Progenitor cell of endocrine pancreas (in vitro differentiated cells): ENCODE data around the gene CACFD1. TPM values are rescaled to one million over a fixed set of nuclear protein-coding genes. Genes with fewer than 3 reads are reported as not detected.
"Not testable (repeated sequence)": the region's sequence is repeated elsewhere in the genome, so short reads cannot be mapped to it uniquely, and the experiment has no call there.

ENCODE experiments used
- DNase-seq: peaks from one replicate; pipeline ENCODE4 v3.0.0; 2021; ENCODE audit warnings: low spot score; ENCODE audit not compliant: unreplicated experiment
- H3K27ac Mint-ChIP-seq: 2 replicates; pipeline ENCODE4 v1.8.0; 2021; ENCODE audit warnings: mild to moderate bottlenecking, moderate library complexity, mixed read lengths
- H3K27me3 Mint-ChIP-seq: 2 replicates; pipeline ENCODE4 v1.8.0; 2021; ENCODE audit warnings: mixed read lengths
- H3K36me3 Mint-ChIP-seq: 2 replicates; pipeline ENCODE4 v1.8.0; 2022; ENCODE audit warnings: mixed read lengths; ENCODE audit not compliant: insufficient read depth
- H3K4me1 Mint-ChIP-seq: 2 replicates; pipeline ENCODE4 v1.8.0; 2021; ENCODE audit warnings: low read depth, mixed read lengths
- H3K4me3 Mint-ChIP-seq: 2 replicates; pipeline ENCODE4 v1.8.0; 2021; ENCODE audit warnings: low read depth, mild to moderate bottlenecking, moderate library complexity, mixed read lengths
- H3K9me3 Mint-ChIP-seq: 2 replicates; pipeline ENCODE4 v1.8.0; 2021; ENCODE audit warnings: low read depth, mixed read lengths
- total RNA-seq: library from RNA; stranded (reverse); gene quantifications from 2 replicates; pipeline ENCODE4 v1.2.1, GENCODE V29; 2021
- TF ChIP-seq, protein P1 (sequence below): fragments of 200-600 bp; sonication (generic); IDR thresholded peaks from one replicate; pipeline ENCODE4 v1.5.0; 2021; ENCODE audit warnings: antibody characterized with exemption, mild to moderate bottlenecking; ENCODE audit not compliant: unreplicated experiment

Gene CACFD1
- total RNA-seq, 1 donor from 2014 or later: 56.2 TPM

DNA sequence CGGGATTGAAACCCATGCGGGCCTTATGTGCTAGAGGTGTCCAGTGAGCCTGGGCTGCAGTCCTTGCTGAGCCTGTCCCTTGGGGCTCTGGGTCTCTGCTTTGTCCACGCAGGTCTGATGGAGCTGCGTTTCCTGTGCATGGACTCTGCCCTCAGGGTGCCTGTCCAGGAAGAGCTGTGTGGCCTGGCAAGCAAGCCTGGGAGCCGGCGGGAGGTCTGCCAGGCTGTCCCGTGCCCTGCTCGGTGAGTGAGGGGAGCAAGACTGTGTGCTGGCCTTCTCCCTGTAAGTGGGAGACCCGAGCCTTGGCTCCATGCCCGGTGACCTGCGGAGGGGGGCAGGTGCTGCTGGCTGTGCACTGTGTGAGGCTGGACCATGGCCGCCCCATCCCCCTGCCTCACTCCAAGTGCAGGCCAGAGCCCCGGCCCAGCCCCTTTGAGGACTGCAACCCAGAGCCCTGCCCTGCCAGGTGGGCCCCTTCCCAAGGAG lies 11.2 kb upstream of the CACFD1 start:
- no peak overlapping the region for H3K4me3 Mint-ChIP-seq
- no peaks in the 10 kb centered on the region for H3K9me3 Mint-ChIP-seq
- no peaks in the 10 kb centered on the region for H3K36me3 Mint-ChIP-seq
- H3K4me1 Mint-ChIP-seq: no peaks in the 10 kb centered on the region
- H3K27ac Mint-ChIP-seq: peak overlapping the region; percentile 20
- H3K27me3 Mint-ChIP-seq: peaks cover 7% of the 10 kb centered on the region
- TF ChIP-seq, protein P1, sequence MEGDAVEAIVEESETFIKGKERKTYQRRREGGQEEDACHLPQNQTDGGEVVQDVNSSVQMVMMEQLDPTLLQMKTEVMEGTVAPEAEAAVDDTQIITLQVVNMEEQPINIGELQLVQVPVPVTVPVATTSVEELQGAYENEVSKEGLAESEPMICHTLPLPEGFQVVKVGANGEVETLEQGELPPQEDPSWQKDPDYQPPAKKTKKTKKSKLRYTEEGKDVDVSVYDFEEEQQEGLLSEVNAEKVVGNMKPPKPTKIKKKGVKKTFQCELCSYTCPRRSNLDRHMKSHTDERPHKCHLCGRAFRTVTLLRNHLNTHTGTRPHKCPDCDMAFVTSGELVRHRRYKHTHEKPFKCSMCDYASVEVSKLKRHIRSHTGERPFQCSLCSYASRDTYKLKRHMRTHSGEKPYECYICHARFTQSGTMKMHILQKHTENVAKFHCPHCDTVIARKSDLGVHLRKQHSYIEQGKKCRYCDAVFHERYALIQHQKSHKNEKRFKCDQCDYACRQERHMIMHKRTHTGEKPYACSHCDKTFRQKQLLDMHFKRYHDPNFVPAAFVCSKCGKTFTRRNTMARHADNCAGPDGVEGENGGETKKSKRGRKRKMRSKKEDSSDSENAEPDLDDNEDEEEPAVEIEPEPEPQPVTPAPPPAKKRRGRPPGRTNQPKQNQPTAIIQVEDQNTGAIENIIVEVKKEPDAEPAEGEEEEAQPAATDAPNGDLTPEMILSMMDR: no peak
- DNase-seq: no peak

DNA sequence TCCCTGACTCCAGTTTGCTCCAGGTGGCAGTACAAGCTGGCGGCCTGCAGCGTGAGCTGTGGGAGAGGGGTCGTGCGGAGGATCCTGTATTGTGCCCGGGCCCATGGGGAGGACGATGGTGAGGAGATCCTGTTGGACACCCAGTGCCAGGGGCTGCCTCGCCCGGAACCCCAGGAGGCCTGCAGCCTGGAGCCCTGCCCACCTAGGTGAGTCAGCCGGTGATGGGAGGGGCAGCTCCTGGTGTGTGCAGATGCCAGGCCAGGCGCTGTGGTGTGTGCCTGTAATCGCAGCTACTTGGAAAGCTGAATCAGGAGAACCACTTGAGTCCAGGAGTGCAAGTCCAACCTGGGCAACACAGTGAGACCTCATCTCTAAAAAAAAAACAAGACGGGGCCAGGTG lies 10.0 kb upstream of the CACFD1 start:
- TF ChIP-seq, protein P1: no peak
- peaks cover 4% of the 10 kb centered on the region for H3K4me1 Mint-ChIP-seq
- H3K27me3 Mint-ChIP-seq: peaks cover 7% of the 10 kb centered on the region
- H3K27ac Mint-ChIP-seq: no peak overlapping the region
- no peak for DNase-seq
- no peaks in the 10 kb centered on the region for H3K36me3 Mint-ChIP-seq
- no peaks in the 10 kb centered on the region for H3K9me3 Mint-ChIP-seq
- no peak overlapping the region for H3K4me3 Mint-ChIP-seq

DNA sequence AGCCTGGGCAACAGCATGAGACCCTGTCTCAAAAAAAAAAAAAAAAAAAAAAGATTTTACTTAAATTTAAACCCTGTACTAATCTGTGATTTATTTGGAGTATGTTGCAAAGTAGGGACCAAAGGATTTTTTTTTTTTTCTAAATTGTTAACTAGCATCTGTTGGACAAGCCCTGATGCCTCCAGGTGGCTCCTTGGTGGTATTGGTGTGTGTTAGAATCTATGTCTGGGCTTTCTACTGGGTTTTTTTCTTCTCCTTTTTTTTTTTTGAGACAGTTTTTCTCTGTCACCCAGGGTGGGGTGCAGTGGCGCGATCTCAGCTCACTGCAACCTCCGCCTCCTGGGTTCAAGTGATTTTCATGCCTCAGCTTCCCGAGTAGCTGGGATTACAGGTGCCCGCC lies 7.9 kb upstream of the CACFD1 start:
- not testable (repeated sequence) for H3K4me3 Mint-ChIP-seq, DNase-seq, H3K27me3 Mint-ChIP-seq, H3K27ac Mint-ChIP-seq, H3K9me3 Mint-ChIP-seq, H3K36me3 Mint-ChIP-seq, H3K4me1 Mint-ChIP-seq

DNA sequence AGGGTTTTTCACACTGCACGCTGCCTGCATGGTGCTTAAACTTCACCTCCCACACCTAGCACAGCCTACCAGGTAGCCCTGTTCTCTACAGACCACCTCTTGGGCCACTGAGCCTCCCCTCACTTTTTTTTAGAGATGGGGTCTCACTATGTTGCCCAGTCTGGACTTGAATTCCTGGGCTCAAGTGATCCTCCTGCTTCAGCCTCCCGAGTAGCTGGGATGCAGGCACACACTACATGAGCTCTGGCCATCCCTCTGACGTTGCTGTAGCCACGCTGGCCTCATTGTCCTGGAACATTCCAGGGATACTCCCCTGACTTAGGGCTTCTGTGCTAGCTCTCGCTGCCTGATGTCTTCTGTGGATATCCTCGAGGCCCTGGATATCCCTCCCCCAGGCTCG lies 7.2 kb upstream of the CACFD1 start:
- H3K4me1 Mint-ChIP-seq: peaks cover 4% of the 10 kb centered on the region
- H3K36me3 Mint-ChIP-seq: no peaks in the 10 kb centered on the region
- H3K9me3 Mint-ChIP-seq: no peaks in the 10 kb centered on the region
- H3K27me3 Mint-ChIP-seq: no peaks in the 10 kb centered on the region
- peak overlapping the region; percentile 73 for H3K27ac Mint-ChIP-seq
- no peak for DNase-seq
- TF ChIP-seq, protein P1: no peak
- H3K4me3 Mint-ChIP-seq: no peak overlapping the region

DNA sequence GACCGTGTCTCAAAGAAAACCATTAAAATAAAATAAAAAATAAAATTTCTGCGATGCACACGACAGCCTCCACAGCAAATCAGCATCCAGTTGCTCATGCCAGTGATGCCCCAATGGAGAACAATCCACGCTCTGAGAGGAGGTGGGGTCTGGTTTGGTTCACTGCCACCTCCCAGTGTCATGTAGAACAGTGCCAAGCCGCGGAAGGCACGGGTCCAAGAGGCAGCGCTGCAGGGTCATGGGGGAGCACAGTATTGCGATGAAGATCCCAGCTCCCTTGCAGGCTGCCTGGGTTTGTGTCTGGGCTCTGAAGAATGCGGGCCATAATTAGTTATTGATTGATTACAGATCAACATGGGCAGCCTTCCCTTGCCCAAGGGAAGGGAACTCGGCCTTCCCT lies 6.1 kb upstream of the CACFD1 start:
- no peak for DNase-seq
- Mint-ChIP-seq H3K27ac (no peak overlapping the region), H3K27me3 (no peaks in the 10 kb centered on the region), H3K4me3 (no peak overlapping the region), H3K36me3 (no peaks in the 10 kb centered on the region), H3K4me1 (peaks cover 4% of the 10 kb centered on the region), H3K9me3 (no peaks in the 10 kb centered on the region)
- TF ChIP-seq, protein P1: no peak

DNA sequence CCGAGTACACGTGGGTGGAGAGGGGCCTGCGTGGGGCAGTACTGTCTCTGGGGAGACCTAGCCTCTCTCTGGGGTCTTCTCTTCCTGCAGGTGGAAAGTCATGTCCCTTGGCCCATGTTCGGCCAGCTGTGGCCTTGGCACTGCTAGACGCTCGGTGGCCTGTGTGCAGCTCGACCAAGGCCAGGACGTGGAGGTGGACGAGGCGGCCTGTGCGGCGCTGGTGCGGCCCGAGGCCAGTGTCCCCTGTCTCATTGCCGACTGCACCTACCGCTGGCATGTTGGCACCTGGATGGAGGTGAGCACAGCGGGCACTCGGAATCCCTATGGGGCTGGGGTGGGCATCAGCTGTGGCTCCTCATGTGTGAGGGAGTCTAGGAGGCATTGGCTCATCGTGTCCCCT lies 5.5 kb upstream of the CACFD1 start:
- no peaks in the 10 kb centered on the region for H3K36me3 Mint-ChIP-seq
- no peaks in the 10 kb centered on the region for H3K9me3 Mint-ChIP-seq
- H3K4me1 Mint-ChIP-seq: peaks cover 4% of the 10 kb centered on the region
- TF ChIP-seq, protein P1: no peak
- H3K27me3 Mint-ChIP-seq: no peaks in the 10 kb centered on the region
- no peak overlapping the region for H3K4me3 Mint-ChIP-seq
- no peak overlapping the region for H3K27ac Mint-ChIP-seq
- no peak for DNase-seq
